ENCODE measurements around the gene PHKG1. TPM values are rescaled to one million over a fixed set of nuclear protein-coding genes. Genes with fewer than 3 reads are reported as not detected.

Gene PHKG1
- total RNA-seq, 1 experiment from 2014 or later, result not detected

DNA sequence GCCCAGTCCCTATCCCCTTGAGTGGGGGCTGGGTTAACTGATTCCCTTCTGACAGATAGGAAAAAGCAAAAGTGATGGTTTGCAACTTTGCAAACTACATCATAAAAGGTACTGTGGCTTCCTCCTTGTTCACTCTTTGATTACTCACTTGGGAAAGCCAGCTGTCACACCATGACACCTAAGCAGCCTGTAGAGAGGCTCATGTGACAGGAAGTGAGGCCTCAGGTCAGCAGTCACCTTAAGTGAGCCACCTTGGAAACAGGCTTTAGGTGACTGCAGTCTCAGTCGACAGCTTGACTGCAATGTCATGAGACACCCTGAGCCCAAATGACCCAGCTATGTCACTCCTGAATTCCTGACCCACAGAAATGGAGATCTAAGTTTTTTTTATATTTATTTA lies 17.9 kb upstream of the PHKG1 start:
- Mint-ChIP-seq H3K4me1 (no peaks in the 10 kb centered on the region), H3K9me3 (peaks cover 52% of the 10 kb centered on the region), H3K27me3 (ENCODE audit: low read depth) (peaks cover 2% of the 10 kb centered on the region; the same call in 1 of the 2 replicates), H3K4me3 (no peak overlapping the region), H3K36me3 (peaks cover 51% of the 10 kb centered on the region), H3K27ac (no peak overlapping the region)
- no peak for ATAC-seq
- no peak for DNase-seq (ENCODE audit: low spot score)
- TF ChIP-seq, protein P1, sequence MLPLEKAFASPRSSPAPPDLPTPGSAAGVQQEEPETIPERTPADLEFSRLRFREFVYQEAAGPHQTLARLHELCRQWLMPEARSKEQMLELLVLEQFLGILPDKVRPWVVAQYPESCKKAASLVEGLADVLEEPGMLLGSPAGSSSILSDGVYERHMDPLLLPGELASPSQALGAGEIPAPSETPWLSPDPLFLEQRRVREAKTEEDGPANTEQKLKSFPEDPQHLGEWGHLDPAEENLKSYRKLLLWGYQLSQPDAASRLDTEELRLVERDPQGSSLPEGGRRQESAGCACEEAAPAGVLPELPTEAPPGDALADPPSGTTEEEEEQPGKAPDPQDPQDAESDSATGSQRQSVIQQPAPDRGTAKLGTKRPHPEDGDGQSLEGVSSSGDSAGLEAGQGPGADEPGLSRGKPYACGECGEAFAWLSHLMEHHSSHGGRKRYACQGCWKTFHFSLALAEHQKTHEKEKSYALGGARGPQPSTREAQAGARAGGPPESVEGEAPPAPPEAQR (CRISPR knock-in tag; IDR thresholded peaks at IDR 0.05), result no peak
- no peak for TF ChIP-seq ZNF423 (CRISPR knock-in tag; IDR thresholded peaks at IDR 0.05)
- TF ChIP-seq CREB1 (CRISPR knock-in tag; IDR thresholded peaks at IDR 0.05), result no peak
- TF ChIP-seq, protein P2, sequence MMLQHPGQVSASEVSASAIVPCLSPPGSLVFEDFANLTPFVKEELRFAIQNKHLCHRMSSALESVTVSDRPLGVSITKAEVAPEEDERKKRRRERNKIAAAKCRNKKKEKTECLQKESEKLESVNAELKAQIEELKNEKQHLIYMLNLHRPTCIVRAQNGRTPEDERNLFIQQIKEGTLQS (CRISPR knock-in tag; conservative IDR thresholded peaks at IDR 0.05), result no peak
- TF ChIP-seq GTF2I (CRISPR knock-in tag; conservative IDR thresholded peaks at IDR 0.05), result no peak
- TF ChIP-seq, protein P3, sequence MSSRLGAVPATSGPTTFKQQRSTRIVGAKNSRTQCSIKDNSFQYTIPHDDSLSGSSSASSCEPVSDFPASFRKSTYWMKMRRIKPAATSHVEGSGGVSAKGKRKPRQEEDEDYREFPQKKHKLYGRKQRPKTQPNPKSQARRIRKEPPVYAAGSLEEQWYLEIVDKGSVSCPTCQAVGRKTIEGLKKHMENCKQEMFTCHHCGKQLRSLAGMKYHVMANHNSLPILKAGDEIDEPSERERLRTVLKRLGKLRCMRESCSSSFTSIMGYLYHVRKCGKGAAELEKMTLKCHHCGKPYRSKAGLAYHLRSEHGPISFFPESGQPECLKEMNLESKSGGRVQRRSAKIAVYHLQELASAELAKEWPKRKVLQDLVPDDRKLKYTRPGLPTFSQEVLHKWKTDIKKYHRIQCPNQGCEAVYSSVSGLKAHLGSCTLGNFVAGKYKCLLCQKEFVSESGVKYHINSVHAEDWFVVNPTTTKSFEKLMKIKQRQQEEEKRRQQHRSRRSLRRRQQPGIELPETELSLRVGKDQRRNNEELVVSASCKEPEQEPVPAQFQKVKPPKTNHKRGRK (CRISPR knock-in tag; IDR thresholded peaks at IDR 0.05; ENCODE audit: borderline replicate concordance), result no peak
- TF ChIP-seq KAT7 (CRISPR knock-in tag; IDR thresholded peaks at IDR 0.05; ENCODE audit: borderline replicate concordance), result no peak
- ChIA-PET POLR2A (no interaction called here), CTCF (no interaction called here)

DNA sequence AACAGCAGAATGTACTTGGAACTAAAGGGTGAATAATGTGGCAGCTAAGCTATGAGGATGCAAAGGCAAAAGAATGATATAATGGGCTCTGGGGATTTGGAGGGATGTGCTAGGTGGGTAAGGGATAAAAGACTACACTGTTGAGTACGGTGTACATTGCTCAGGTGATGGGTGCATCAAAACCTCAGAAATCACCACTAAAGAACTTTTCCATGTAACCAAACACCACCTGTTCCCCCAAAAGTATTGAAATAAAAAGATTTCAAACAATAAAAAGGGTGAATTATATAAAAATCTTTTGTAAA lies 15.2 kb upstream of the PHKG1 start:
- H3K9me3 Mint-ChIP-seq, result peaks cover 54% of the 10 kb centered on the region
- CTCF ChIA-PET, result no interaction called here
- H3K27me3 Mint-ChIP-seq (ENCODE audit: low read depth), result peaks cover 2% of the 10 kb centered on the region; the same call in 1 of the 2 replicates
- H3K36me3 Mint-ChIP-seq, result peaks cover 50% of the 10 kb centered on the region
- ATAC-seq (no peak), DNase-seq (ENCODE audit: low spot score) (no peak)
- H3K4me3 Mint-ChIP-seq, result no peak overlapping the region
- TF ChIP-seq, protein P4, sequence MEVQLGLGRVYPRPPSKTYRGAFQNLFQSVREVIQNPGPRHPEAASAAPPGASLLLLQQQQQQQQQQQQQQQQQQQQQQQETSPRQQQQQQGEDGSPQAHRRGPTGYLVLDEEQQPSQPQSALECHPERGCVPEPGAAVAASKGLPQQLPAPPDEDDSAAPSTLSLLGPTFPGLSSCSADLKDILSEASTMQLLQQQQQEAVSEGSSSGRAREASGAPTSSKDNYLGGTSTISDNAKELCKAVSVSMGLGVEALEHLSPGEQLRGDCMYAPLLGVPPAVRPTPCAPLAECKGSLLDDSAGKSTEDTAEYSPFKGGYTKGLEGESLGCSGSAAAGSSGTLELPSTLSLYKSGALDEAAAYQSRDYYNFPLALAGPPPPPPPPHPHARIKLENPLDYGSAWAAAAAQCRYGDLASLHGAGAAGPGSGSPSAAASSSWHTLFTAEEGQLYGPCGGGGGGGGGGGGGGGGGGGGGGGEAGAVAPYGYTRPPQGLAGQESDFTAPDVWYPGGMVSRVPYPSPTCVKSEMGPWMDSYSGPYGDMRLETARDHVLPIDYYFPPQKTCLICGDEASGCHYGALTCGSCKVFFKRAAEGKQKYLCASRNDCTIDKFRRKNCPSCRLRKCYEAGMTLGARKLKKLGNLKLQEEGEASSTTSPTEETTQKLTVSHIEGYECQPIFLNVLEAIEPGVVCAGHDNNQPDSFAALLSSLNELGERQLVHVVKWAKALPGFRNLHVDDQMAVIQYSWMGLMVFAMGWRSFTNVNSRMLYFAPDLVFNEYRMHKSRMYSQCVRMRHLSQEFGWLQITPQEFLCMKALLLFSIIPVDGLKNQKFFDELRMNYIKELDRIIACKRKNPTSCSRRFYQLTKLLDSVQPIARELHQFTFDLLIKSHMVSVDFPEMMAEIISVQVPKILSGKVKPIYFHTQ (CRISPR knock-in tag; IDR thresholded peaks at IDR 0.05), result no peak
- TF ChIP-seq ZNF138 (CRISPR knock-in tag; conservative IDR thresholded peaks at IDR 0.05) (no peak), ZBTB21 (CRISPR knock-in tag; IDR thresholded peaks at IDR 0.05; ENCODE audit: borderline replicate concordance) (no peak), CBFB (CRISPR knock-in tag; IDR thresholded peaks at IDR 0.05; ENCODE audit: low read depth) (no peak), FOXK1 (CRISPR knock-in tag; IDR thresholded peaks at IDR 0.05) (no peak), ZNF416 (CRISPR knock-in tag; IDR thresholded peaks at IDR 0.05) (no peak), SMAD4 (CRISPR knock-in tag; IDR thresholded peaks at IDR 0.05) (no peak)
- TF ChIP-seq, protein P5, sequence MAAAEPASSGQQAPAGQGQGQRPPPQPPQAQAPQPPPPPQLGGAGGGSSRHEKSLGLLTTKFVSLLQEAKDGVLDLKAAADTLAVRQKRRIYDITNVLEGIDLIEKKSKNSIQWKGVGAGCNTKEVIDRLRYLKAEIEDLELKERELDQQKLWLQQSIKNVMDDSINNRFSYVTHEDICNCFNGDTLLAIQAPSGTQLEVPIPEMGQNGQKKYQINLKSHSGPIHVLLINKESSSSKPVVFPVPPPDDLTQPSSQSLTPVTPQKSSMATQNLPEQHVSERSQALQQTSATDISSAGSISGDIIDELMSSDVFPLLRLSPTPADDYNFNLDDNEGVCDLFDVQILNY (CRISPR knock-in tag; IDR thresholded peaks at IDR 0.05), result no peak
- TF ChIP-seq, protein P6, sequence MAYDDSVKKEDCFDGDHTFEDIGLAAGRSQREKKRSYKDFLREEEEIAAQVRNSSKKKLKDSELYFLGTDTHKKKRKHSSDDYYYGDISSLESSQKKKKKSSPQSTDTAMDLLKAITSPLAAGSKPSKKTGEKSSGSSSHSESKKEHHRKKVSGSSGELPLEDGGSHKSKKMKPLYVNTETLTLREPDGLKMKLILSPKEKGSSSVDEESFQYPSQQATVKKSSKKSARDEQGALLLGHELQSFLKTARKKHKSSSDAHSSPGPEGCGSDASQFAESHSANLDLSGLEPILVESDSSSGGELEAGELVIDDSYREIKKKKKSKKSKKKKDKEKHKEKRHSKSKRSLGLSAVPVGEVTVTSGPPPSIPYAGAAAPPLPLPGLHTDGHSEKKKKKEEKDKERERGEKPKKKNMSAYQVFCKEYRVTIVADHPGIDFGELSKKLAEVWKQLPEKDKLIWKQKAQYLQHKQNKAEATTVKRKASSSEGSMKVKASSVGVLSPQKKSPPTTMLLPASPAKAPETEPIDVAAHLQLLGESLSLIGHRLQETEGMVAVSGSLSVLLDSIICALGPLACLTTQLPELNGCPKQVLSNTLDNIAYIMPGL (CRISPR knock-in tag; IDR thresholded peaks at IDR 0.05), result no peak
- H3K4me1 Mint-ChIP-seq, result no peaks in the 10 kb centered on the region
- POLR2A ChIA-PET, result no interaction called here
- no peak overlapping the region for H3K27ac Mint-ChIP-seq

All from WTC11 (cell line).